K562 (cell line): Measurements from ENCODE around the gene KIAA0825. TPM values are rescaled to one million over a fixed set of nuclear protein-coding genes. Genes with fewer than 3 reads are reported as not detected.

Source experiments
- BMI1 ChIP-seq: fragments of 150-350 bp; IDR thresholded peaks from 2 replicates; pipeline ENCODE4 v1.6.1; 2014; ENCODE audit warnings: low read length
- CBFA2T2 ChIP-seq: fragments of 450-650 bp; conservative IDR thresholded peaks from 2 replicates; pipeline ENCODE4 v1.6.1; 2017; ENCODE audit warnings: mild to moderate bottlenecking
- CCAR2 ChIP-seq: fragments of 200-400 bp; formaldehyde crosslinking; IDR thresholded peaks from 2 replicates; pipeline ENCODE4 v1.6.1; 2017; ENCODE audit warnings: mild to moderate bottlenecking, low read depth, low read length
- ELF2 ChIP-seq: fragments of 250-450 bp; sonication (Bioruptor Pico); IDR thresholded peaks from 2 replicates; pipeline ENCODE4 v1.5.0; 2021; ENCODE audit warnings: mild to moderate bottlenecking
- GATA2 ChIP-seq: sonication (generic); formaldehyde crosslinking; IDR thresholded peaks from 2 replicates; pipeline ENCODE4 v1.4.0; 2020; ENCODE audit warnings: mild to moderate bottlenecking, missing genetic modification reagents
- HDAC1 ChIP-seq, 2 experiments: fragments of 450-650 bp; IDR thresholded peaks; 2 replicates each; pipeline ENCODE4 v1.6.1; 2016 to 2017; ENCODE audit warnings: inconsistent platforms in 1 of 2, mild to moderate bottlenecking in 1 of 2, moderate library complexity in 1 of 2
- KAT7 ChIP-seq: sonication (generic); formaldehyde crosslinking; IDR thresholded peaks from 2 replicates; pipeline ENCODE4 v1.8.0; 2022; ENCODE audit warnings: missing genetic modification reagents, mild to moderate bottlenecking, borderline replicate concordance
- KLF13 ChIP-seq: fragments of 450-650 bp; IDR thresholded peaks from 2 replicates; pipeline ENCODE4 v1.6.1; 2016; ENCODE audit warnings: missing genetic modification characterization, low read depth, mild to moderate bottlenecking, missing compliant biosample characterization, moderate library complexity, borderline replicate concordance
- MEIS2 ChIP-seq: fragments of 450-650 bp; IDR thresholded peaks from 2 replicates; pipeline ENCODE4 v1.6.1; 2014; ENCODE audit warnings: mild to moderate bottlenecking; ENCODE audit not compliant: partially characterized antibody
- MTA2 ChIP-seq: fragments of 450-650 bp; IDR thresholded peaks from 2 replicates; pipeline ENCODE4 v1.6.1; 2016; ENCODE audit warnings: low read depth
- PCBP1 ChIP-seq: fragments of 200-400 bp; formaldehyde crosslinking; IDR thresholded peaks from 2 replicates; pipeline ENCODE4 v1.6.1; 2018; ENCODE audit warnings: mild to moderate bottlenecking, low read depth, low read length; ENCODE audit not compliant: poor library complexity, severe bottlenecking
- PREB ChIP-seq: sonication (generic); formaldehyde crosslinking; IDR thresholded peaks from 2 replicates; pipeline ENCODE4 v1.8.1; 2023; ENCODE audit warnings: mild to moderate bottlenecking, missing genetic modification reagents
- PRMT5 ChIP-seq: sonication (generic); formaldehyde crosslinking; IDR thresholded peaks from 2 replicates; pipeline ENCODE4 v1.5.0; 2020; ENCODE audit warnings: missing genetic modification reagents
- SMARCE1 ChIP-seq: fragments of 450-650 bp; IDR thresholded peaks from 2 replicates; pipeline ENCODE4 v1.7.1; 2016; ENCODE audit warnings: mild to moderate bottlenecking
- SUPT5H ChIP-seq: fragments of 450-650 bp; IDR thresholded peaks from 2 replicates; pipeline ENCODE4 v1.6.1; 2016
- TFE3 ChIP-seq: fragments of 450-650 bp; formaldehyde crosslinking; IDR thresholded peaks from 2 replicates; pipeline ENCODE4 v1.4.0; 2020; ENCODE audit warnings: mild to moderate bottlenecking, mixed read lengths
- ZC3H8 ChIP-seq: fragments of 450-650 bp; IDR thresholded peaks from 2 replicates; pipeline ENCODE4 v1.6.1; 2017
- polyA plus RNA-seq, 8 experiments: library from polyadenylated mRNA; depleted of rRNA in 4 of 8; stranded (reverse) in 5 of 8; unstranded in 3 of 8; fragments of >200 nt; fragmentation: Nextera tagmentation in 2 of 8; fragmentation: Illumina TruSeq in 1 of 8; extraction: Ambion mirVana in 2 of 8; extraction: Trizol in 1 of 8; gene quantifications; 2 replicates each; pipeline versions ENCODE4 v1.2.1 to v1.2.3, GENCODE V29; 2011 to 2014; ENCODE audit warnings: inconsistent platforms in 1 of 8, missing spikeins in 1 of 8
- total RNA-seq, 7 experiments: library from RNA; depleted of rRNA in 6 of 7; stranded (reverse); fragments of >200 nt in 6 of 7; fragmentation: Illumina TruSeq in 2 of 7; extraction: Trizol in 2 of 7; gene quantifications; 2 replicates each; pipeline versions ENCODE4 v1.2.1 to v1.2.3, GENCODE V29; 2011 to 2021; ENCODE audit warnings: low replicate concordance in 1 of 7
- TF ChIP-seq, protein P1 (sequence below): sonication (generic); formaldehyde crosslinking; IDR thresholded peaks from 2 replicates; pipeline ENCODE4 v1.8.1; 2023; ENCODE audit warnings: mild to moderate bottlenecking, missing genetic modification reagents, moderate library complexity
- TF ChIP-seq, protein P2 (sequence below): fragments of 450-650 bp; IDR thresholded peaks from 2 replicates; pipeline ENCODE4 v1.6.1; 2014; ENCODE audit warnings: low read depth, mild to moderate bottlenecking, moderate library complexity, borderline replicate concordance

The KIAA0825 gene
- total and polyA plus RNA-seq, 9 of the 15 experiments (the other 6 are each of a cell fraction or from before 2014, with no cell fraction given) = 0.05 to 0.36 (median 0.16) TPM; not detected in 1

DNA sequence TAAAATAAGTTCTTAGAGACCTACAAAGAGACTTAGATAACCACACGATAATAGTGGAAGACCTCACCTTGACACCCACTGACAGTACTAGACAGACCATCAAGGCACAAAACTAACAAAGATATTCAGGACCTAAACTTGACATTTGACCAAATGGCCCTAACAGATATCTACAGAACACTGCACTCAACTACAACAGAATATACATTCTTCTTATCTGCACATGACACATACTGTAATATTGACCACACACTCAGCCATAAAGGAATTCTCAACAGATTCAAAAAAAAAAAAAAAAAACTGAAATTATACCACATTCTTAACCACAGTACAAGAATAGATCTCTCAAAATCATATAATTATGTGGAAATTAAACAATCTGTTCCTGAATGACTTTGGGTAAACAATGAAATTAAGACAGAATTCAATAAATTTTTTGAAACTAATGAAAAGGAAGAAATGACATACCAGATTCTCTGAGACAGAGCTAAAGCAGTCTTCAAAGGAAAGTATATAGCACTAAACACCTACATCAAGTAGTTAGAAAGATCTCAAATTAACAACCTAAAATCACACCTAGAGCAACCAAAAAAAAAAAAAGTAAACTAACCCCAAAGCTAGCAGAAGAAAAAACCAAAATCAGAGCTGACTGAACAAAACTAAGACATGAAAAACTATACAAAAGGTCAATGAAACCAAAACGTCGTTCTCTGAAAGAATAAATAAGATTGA, 514.7 kb downstream of the KIAA0825 start (continued):
- TF ChIP-seq KAT7 (CRISPR knock-in tag) (no peak), SUPT5H (no peak), ELF2 (no peak), PREB (CRISPR knock-in tag) (no peak), PCBP1 (no peak), CBFA2T2 (peak; percentile 58), MEIS2 (peak; percentile 31), TFE3 (CRISPR knock-in tag) (no peak), MTA2 (no peak), BMI1 (no peak), KLF13 (tag) (no peak), CCAR2 (no peak), ZC3H8 (no peak), GATA2 (CRISPR knock-in tag) (no peak), SMARCE1 (peak; percentile 39; the same call in 1 of the 2 replicates), PRMT5 (CRISPR knock-in tag) (no peak), HDAC1 (IDR thresholded peaks at IDR 0.05) (no peak)
- TF ChIP-seq, protein P1, sequence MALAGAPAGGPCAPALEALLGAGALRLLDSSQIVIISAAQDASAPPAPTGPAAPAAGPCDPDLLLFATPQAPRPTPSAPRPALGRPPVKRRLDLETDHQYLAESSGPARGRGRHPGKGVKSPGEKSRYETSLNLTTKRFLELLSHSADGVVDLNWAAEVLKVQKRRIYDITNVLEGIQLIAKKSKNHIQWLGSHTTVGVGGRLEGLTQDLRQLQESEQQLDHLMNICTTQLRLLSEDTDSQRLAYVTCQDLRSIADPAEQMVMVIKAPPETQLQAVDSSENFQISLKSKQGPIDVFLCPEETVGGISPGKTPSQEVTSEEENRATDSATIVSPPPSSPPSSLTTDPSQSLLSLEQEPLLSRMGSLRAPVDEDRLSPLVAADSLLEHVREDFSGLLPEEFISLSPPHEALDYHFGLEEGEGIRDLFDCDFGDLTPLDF (CRISPR knock-in tag) = no peak
- TF ChIP-seq, protein P2, sequence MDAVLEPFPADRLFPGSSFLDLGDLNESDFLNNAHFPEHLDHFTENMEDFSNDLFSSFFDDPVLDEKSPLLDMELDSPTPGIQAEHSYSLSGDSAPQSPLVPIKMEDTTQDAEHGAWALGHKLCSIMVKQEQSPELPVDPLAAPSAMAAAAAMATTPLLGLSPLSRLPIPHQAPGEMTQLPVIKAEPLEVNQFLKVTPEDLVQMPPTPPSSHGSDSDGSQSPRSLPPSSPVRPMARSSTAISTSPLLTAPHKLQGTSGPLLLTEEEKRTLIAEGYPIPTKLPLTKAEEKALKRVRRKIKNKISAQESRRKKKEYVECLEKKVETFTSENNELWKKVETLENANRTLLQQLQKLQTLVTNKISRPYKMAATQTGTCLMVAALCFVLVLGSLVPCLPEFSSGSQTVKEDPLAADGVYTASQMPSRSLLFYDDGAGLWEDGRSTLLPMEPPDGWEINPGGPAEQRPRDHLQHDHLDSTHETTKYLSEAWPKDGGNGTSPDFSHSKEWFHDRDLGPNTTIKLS = no peak
